GM12801 (cell line): ENCODE results near the gene TAPT1.

Experiments
- CTCF ChIP-seq: IDR thresholded peaks from one replicate; pipeline ENCODE4 v1.5.1; 2011; ENCODE audit warnings: control low read depth; ENCODE audit not compliant: insufficient read length; ENCODE audit errors: extremely low read depth

Gene TAPT1

GRCh38 chr4:16231570-16232245 is 5.4 kb upstream of the TAPT1 start:
- no peak for TF ChIP-seq CTCF

- TF ChIP-seq CTCF: no peak
Observed at GRCh38 chr4:16230308-16230707, 4.0 kb upstream of the TAPT1 start.

- no peak for TF ChIP-seq CTCF
Observed at GRCh38 chr4:16229604-16230003, 3.3 kb upstream of the TAPT1 start.

GRCh38 chr4:16227462-16227868 is 1.2 kb upstream of the TAPT1 start:
- no peak for TF ChIP-seq CTCF

- no peak for TF ChIP-seq CTCF
Observed at GRCh38 chr4:16226816-16227461, 668 bp upstream of the TAPT1 start.

GRCh38 chr4:16225167-16225862 is 956 bp downstream of the TAPT1 start:
- no peak for TF ChIP-seq CTCF

- TF ChIP-seq CTCF: no peak
Observed at GRCh38 chr4:16224264-16225166, 1.8 kb downstream of the TAPT1 start.
